ENCODE data around the gene LMO3.

Gene LMO3

DNA sequence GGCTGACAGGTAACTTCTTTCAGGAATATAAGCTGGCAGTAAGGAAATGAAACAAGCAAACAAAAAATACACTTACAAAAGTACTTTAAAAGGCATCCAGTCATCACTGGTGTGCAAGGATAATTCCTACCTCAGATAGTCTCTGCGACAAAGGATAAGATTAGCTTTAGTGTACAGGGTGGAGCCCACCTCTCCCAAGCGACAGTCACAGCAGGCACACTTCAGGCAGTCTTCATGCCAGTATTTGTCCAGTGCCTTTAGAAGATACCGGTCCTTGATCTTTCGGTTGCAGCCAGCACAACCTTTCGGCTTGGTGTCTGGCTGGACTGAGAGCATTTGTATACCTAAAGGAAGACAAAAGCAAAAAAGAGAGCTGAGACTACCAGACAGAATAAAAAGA is 5.4 kb downstream of the LMO3 start:
- H3K4me2 ChIP-seq (ENCODE audit: low read depth, low read length, poor library complexity, severe bottlenecking), result no peak overlapping the region
- no peak overlapping the region for H3K4me3 ChIP-seq (ENCODE audit: insufficient read depth, low read length, poor library complexity, severe bottlenecking)
- no peaks in the 10 kb centered on the region for H3K9me3 ChIP-seq (ENCODE audit: insufficient read depth, low read length)
- H3K27me3 ChIP-seq (ENCODE audit: low read length), result no peaks in the 10 kb centered on the region
- H3F3A ChIP-seq (ENCODE audit: insufficient read depth), result no peaks in the 10 kb centered on the region
- no peaks in the 10 kb centered on the region for H4K20me1 ChIP-seq (ENCODE audit: low read depth, low read length)
- no peaks in the 10 kb centered on the region for H3K9me2 ChIP-seq (replicated peaks; ENCODE audit: insufficient read depth, low read length)
- no peak overlapping the region for H3K27ac ChIP-seq (ENCODE audit: low read depth, low read length)
- no peak overlapping the region for H2AFZ ChIP-seq (ENCODE audit: low read depth, low read length, severe bottlenecking)
- H3K79me2 ChIP-seq (ENCODE audit: insufficient read depth, low read length), result no peaks in the 10 kb centered on the region
- H3K9ac ChIP-seq (ENCODE audit: low read length), result no peak overlapping the region
- TF ChIP-seq CTCF (IDR thresholded peaks at IDR 0.05; ENCODE audit: insufficient read depth, low read length, poor library complexity, severe bottlenecking), result no peak
- no peak for TF ChIP-seq EZH2phosphoT487 (conservative IDR thresholded peaks at IDR 0.05; ENCODE audit: low read length)
- no peaks in the 10 kb centered on the region for H3K36me3 ChIP-seq (ENCODE audit: low read length)

DNA sequence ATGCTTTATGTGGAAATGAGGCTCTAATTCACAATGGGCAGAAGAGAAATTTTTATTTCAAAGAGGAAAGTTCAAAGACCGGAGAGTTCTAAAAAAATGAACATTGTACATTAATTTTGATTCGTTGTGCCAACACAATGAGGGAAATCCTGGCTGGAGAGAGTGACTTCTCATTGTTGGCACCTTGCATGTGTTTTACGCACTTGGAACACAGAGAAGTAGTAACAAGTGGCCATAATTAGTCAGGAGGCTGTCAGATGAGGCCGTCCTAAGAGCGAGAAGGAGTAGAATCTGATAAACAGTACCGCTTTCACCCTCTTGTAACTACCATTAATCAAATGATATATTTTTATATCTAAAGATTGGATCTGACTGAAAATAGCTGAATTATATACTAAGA is 6.9 kb downstream of the LMO3 start:
- Histone ChIP-seq H3K4me3 (ENCODE audit: insufficient read depth, low read length, poor library complexity, severe bottlenecking) (no peak overlapping the region), H3K9ac (ENCODE audit: low read length) (no peak overlapping the region), H3K4me2 (ENCODE audit: low read depth, low read length, poor library complexity, severe bottlenecking) (no peak overlapping the region), H3F3A (ENCODE audit: insufficient read depth) (no peaks in the 10 kb centered on the region), H3K36me3 (ENCODE audit: low read length) (no peaks in the 10 kb centered on the region), H4K20me1 (ENCODE audit: low read depth, low read length) (no peaks in the 10 kb centered on the region), H3K27ac (ENCODE audit: low read depth, low read length) (no peak overlapping the region), H3K79me2 (ENCODE audit: insufficient read depth, low read length) (no peaks in the 10 kb centered on the region), H2AFZ (ENCODE audit: low read depth, low read length, severe bottlenecking) (no peak overlapping the region), H3K27me3 (ENCODE audit: low read length) (no peaks in the 10 kb centered on the region), H3K9me3 (ENCODE audit: insufficient read depth, low read length) (no peaks in the 10 kb centered on the region), H3K9me2 (replicated peaks; ENCODE audit: insufficient read depth, low read length) (no peaks in the 10 kb centered on the region)
- TF ChIP-seq EZH2phosphoT487 (conservative IDR thresholded peaks at IDR 0.05; ENCODE audit: low read length), result no peak
- TF ChIP-seq CTCF (IDR thresholded peaks at IDR 0.05; ENCODE audit: insufficient read depth, low read length, poor library complexity, severe bottlenecking), result no peak

DNA sequence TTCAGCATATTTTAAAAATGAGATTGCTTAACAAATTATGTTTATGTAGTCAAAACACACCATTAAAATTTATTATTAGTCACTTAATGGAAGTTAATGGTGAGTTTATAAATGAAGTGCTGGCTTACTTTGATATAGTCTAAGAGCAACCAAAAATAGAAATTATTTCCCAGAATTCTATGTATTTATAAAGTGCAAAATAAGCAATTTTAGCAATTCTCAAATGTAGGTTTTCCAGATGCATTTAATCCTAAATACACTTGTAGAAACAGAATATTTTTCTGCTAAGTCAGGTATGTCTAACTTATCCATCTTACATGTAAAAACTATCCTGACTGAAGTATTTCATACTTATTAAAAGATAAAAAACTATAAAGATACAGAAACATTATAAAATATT is 11.2 kb downstream of the LMO3 start:
- no peaks in the 10 kb centered on the region for H3K27me3 ChIP-seq (ENCODE audit: low read length)
- H3K4me2 ChIP-seq (ENCODE audit: low read depth, low read length, poor library complexity, severe bottlenecking), result no peak overlapping the region
- H3K79me2 ChIP-seq (ENCODE audit: insufficient read depth, low read length), result no peaks in the 10 kb centered on the region
- H3K36me3 ChIP-seq (ENCODE audit: low read length), result no peaks in the 10 kb centered on the region
- TF ChIP-seq CTCF (IDR thresholded peaks at IDR 0.05; ENCODE audit: insufficient read depth, low read length, poor library complexity, severe bottlenecking) (no peak), EZH2phosphoT487 (conservative IDR thresholded peaks at IDR 0.05; ENCODE audit: low read length) (no peak)
- no peaks in the 10 kb centered on the region for H3K9me2 ChIP-seq (replicated peaks; ENCODE audit: insufficient read depth, low read length)
- H3K9ac ChIP-seq (ENCODE audit: low read length), result no peak overlapping the region
- H3K9me3 ChIP-seq (ENCODE audit: insufficient read depth, low read length), result no peaks in the 10 kb centered on the region
- no peak overlapping the region for H3K27ac ChIP-seq (ENCODE audit: low read depth, low read length)
- no peak overlapping the region for H2AFZ ChIP-seq (ENCODE audit: low read depth, low read length, severe bottlenecking)
- no peaks in the 10 kb centered on the region for H3F3A ChIP-seq (ENCODE audit: insufficient read depth)
- H3K4me3 ChIP-seq (ENCODE audit: insufficient read depth, low read length, poor library complexity, severe bottlenecking), result no peak overlapping the region
- no peaks in the 10 kb centered on the region for H4K20me1 ChIP-seq (ENCODE audit: low read depth, low read length)

DNA sequence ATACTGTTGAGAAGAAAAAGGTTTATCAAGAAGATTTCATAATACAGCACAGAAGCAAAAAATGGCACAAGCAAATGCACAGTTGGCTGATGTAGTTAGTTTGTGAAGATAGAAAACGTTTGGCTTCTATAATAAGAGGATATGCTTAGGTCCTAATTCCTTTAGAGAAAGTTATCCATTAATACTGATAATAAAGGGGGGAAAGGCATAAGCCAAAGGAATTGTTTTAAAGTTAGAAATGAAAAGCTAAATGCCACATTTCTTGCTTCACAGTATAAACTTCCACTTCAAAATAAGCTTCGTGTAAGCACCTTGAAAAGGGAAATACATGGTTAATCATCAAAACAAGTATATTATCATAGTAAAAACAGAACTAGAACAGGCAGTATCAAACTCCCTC is 12.4 kb downstream of the LMO3 start:
- Histone ChIP-seq H3K79me2 (ENCODE audit: insufficient read depth, low read length) (no peaks in the 10 kb centered on the region), H2AFZ (ENCODE audit: low read depth, low read length, severe bottlenecking) (no peak overlapping the region)
- no peak for TF ChIP-seq EZH2phosphoT487 (conservative IDR thresholded peaks at IDR 0.05; ENCODE audit: low read length)
- TF ChIP-seq CTCF (IDR thresholded peaks at IDR 0.05; ENCODE audit: insufficient read depth, low read length, poor library complexity, severe bottlenecking), result no peak

More for the DNA sequence above, 12.4 kb downstream of the LMO3 start:
- no peak overlapping the region for H3K9ac ChIP-seq (ENCODE audit: low read length)
- no peaks in the 10 kb centered on the region for H3K9me3 ChIP-seq (ENCODE audit: insufficient read depth, low read length)
- no peaks in the 10 kb centered on the region for H3F3A ChIP-seq (ENCODE audit: insufficient read depth)
- H3K9me2 ChIP-seq (replicated peaks; ENCODE audit: insufficient read depth, low read length), result no peaks in the 10 kb centered on the region
- H4K20me1 ChIP-seq (ENCODE audit: low read depth, low read length), result no peaks in the 10 kb centered on the region
- no peak overlapping the region for H3K4me2 ChIP-seq (ENCODE audit: low read depth, low read length, poor library complexity, severe bottlenecking)
- H3K36me3 ChIP-seq (ENCODE audit: low read length), result no peaks in the 10 kb centered on the region
- H3K4me3 ChIP-seq (ENCODE audit: insufficient read depth, low read length, poor library complexity, severe bottlenecking), result no peak overlapping the region
- no peak overlapping the region for H3K27ac ChIP-seq (ENCODE audit: low read depth, low read length)
- no peaks in the 10 kb centered on the region for H3K27me3 ChIP-seq (ENCODE audit: low read length)

Data from SU-DHL-6 (cell line).